Embryonic facial prominence (tissue), 1 donor: ENCODE data around the gene SMIM15.

Experiments
- DNase-seq: peaks from one replicate; pipeline ENCODE4 v3.0.0-alpha.2; 2016; ENCODE audit errors: extremely low spot score

The SMIM15 gene

DNA sequence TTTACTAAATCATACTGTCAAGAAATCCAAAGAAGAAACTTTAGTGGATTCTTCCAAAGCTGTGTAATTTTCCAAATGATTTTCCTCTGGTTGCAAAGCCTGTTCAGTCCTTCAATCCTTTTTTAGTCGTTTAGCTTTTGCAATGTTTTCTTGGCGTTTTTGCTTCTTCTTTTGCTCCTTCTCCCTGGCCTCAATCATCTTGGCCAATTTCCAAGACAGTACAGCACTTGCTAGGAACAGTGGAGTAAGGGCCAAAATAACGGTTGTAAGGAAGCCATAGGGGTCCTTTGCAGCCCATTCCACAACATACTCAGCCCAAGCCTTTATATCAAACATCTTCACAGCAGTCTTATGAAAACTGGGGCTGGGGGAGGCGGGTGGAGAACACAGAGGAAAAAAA lies 2.4 kb downstream of the SMIM15 start:
- no peak for DNase-seq

DNA sequence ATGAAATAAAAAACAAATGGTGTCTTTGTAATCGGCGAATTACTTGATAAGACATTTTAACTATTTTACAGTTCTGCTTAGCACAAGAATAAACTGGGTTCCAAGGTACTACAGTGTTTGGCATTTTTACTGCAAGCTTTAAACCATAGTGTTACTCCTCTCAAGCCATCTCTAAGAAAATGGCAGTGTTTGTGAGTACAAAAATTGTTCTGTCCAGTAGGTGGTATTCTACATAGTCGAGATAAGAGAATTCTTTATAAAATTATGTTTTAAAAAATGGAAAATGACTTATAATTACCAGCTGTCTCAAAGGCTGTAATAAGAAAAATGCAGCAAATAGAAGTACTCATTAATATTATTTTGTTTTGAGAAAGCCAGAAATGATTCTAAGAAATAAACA lies 3.2 kb downstream of the SMIM15 start:
- no peak for DNase-seq

GRCh38 chr5:61151893-61152292 lies 10.4 kb downstream of the SMIM15 start:
- no peak for DNase-seq

GRCh38 chr5:61148515-61148914 lies 13.8 kb downstream of the SMIM15 start:
- DNase-seq, result no peak

GRCh38 chr5:61142811-61143210 lies 19.5 kb downstream of the SMIM15 start:
- no peak for DNase-seq

DNA sequence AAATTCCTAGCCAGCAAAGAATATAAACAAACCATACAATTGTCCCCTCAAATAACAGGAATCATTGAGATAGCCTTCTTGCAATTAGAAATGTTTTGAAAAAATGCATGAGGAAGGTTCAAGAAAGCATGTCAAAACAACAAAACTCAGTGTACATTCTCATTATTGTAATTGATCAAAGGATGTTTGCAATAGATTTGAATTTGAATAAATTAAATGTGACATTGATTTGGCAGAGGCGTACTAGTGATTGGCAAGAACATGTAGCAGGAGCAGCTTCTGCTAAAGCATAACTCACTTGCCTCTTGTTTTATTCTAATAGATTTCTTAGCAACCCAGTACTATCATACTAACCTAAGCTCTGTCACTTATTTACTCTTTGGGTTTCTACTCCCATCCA lies 19.9 kb downstream of the SMIM15 start:
- no peak for DNase-seq

- no peak for DNase-seq
Observed at GRCh38 chr5:61141801-61142200, 20.5 kb downstream of the SMIM15 start.

GRCh38 chr5:61139931-61140330 lies 22.3 kb downstream of the SMIM15 start:
- DNase-seq, result no peak

- no peak for DNase-seq
Observed at GRCh38 chr5:61139094-61139873, 23.0 kb downstream of the SMIM15 start.

GRCh38 chr5:61137835-61138234 lies 24.4 kb downstream of the SMIM15 start:
- DNase-seq, result no peak

DNA sequence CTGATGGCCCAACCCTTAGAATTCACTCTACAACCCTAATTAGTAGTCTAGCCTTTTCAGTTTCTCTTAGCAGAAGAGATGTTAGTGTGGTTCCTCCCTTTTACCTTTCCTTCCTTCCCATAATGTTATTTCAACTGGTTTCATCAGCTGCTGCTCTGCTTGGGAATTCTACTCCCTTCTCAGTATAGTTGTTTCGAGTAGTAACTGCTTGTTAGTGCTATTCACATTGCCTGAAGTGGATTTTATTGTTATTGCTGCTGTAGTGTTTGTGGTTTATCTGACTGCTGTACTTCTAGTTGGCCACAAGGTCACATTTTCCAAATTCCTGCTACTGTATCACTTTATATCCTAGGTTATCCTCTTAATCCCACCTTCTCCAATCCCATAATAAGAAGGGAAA lies 29.7 kb downstream of the SMIM15 start:
- DNase-seq, result no peak

DNA sequence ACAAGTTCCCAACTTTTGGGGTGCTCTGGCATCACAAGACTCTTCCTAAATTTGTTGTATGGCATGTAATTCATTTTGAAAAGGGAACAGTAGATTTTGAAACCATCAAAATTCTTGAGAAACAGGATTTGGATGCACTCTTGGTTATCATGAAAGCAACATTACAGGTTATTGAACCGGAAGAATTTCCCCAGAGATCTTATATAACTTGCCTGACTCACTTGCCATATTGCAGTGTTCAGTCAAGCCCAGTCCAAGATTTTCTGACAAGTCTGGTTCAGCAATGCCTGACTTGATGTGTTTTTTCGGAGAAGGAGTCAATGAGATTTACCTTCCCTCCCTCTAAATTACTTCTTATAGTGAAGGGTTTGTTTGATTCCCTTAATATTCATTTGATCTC lies 32.0 kb downstream of the SMIM15 start:
- DNase-seq, result no peak

DNA sequence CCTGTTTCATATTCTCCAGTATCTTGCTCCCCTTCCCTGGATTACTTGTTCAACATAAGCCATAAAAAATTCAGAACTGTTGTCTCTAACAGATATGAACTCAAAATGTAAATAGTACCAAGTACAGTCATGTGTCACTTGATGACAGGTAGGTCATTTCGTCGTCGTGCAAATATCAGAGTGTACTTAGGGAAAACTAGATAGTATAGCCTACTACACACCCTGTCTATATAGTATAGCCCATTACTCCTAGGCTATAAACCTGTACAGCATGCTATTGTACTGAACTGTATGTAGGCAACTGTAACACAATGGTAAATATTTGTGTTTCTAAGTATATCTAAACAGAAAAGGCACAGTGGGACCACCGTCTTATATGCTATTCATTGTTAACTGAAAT lies 39.1 kb downstream of the SMIM15 start:
- DNase-seq, result no peak

DNA sequence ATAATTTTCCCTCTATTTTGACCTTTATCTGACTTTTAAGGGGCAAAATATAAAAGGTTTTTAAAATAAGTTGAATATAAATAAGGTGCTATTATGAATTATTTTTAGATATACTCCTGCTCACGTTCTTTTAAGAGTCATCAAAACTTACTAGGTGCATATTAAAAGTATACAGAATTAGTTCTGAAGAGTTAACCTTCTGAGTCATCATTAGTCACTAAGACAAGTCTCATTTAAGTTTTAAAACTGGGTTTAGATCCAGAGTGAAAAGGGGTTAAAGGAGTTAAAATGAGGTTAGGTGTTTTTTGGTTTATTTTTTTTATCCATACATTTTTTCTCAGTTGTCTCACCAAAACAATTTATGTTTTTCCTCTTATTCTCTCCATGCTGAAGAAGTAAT lies 41.7 kb downstream of the SMIM15 start:
- no peak for DNase-seq

DNA sequence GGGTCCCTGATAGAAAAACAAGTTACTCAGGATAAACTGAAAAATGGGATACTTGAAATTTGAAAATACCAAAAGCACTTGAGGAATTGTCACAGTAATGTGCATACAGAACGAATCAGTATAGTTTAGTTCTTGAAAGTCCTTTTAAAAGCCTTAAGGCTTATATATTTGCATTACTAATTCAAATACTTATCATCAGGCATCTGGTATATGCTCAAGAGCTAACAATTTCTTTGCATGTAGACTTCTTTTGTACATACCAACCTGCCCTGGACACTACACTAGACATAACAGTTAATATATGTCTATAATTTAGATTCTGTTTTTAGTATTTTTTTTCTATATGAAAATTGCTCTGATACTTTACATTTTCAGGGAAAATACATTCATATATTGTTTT lies 43.2 kb downstream of the SMIM15 start:
- no peak for DNase-seq

DNA sequence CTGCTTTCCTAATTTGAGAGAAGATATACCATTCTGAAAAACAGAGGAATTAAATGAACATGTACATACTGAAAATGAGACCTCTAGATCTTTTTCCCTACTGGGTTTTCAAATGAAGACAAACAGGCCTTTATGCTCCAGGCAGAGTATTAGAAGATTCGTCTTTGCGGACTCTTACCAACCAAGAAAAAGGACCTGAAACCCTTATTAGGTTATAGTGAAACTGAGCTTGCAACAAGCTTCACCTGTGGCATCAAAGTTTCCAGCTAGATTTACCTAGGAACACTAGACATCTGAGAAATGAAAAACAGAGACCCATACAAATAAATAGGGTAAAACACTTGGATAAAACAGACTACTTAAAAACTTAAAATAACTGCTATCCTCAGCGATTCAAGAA lies 46.3 kb downstream of the SMIM15 start:
- DNase-seq, result no peak

GRCh38 chr5:61114441-61114840 lies 47.8 kb downstream of the SMIM15 start:
- no peak for DNase-seq
